Tibial artery (tissue), 4 donors: Measurements from ENCODE around the gene ARL3.

Experiments
- DNase-seq, 2 donors: peaks; one replicate each; pipeline ENCODE4 v3.0.0-alpha.2; 2019
- H3K27ac ChIP-seq, 2 donors: fragments of 200-600 bp; sonication (generic) in 1 of 2; 1 replicate in 1 of 2; 2 replicates in 1 of 2; pipeline ENCODE4 v1.5.1; 2018 to 2019; ENCODE audit warnings: mild to moderate bottlenecking in 1 of 2
- H3K27me3 ChIP-seq, 2 donors: fragments of 200-600 bp; sonication (generic) in 1 of 2; one replicate each; pipeline versions ENCODE4 v1.5.1 to v1.6.0; 2016 to 2019
- H3K36me3 ChIP-seq, 3 donors: fragments of 200-600 bp; sonication (generic) in 2 of 3; one replicate each; pipeline ENCODE4 v1.5.1; 2016 to 2019; ENCODE audit warnings: mild to moderate bottlenecking in 2 of 3
- H3K4me1 ChIP-seq, 4 donors: fragments of 200-600 bp; sonication (generic) in 2 of 4; 1 replicate in 3 of 4; 2 replicates in 1 of 4; pipeline ENCODE4 v1.5.1; 2016 to 2019
- H3K4me3 ChIP-seq, 2 donors: fragments of 200-600 bp; sonication (generic) in 1 of 2; 1 replicate in 1 of 2; 2 replicates in 1 of 2; pipeline ENCODE4 v1.5.1; 2018 to 2019; ENCODE audit warnings: mild to moderate bottlenecking in 2 of 2
- H3K9me3 ChIP-seq, 3 donors: fragments of 200-600 bp; sonication (generic) in 1 of 3; one replicate each; pipeline ENCODE4 v1.5.1; 2016 to 2019
- CTCF ChIP-seq, 2 experiments: fragments of 200-600 bp in 1 of 2; fragments of 450-650 bp in 1 of 2; IDR thresholded peaks; one replicate each; pipeline ENCODE4 v1.5.1; 2017 to 2019; ENCODE audit warnings: antibody characterized with exemption in 2 of 2, mild to moderate bottlenecking in 1 of 2, moderate library complexity in 1 of 2
- intact Hi-C: fragments of 100-400 bp; cut with DNase I; formaldehyde crosslinking; loops from one replicate; pipeline ENCODE4 v1.15.0; 2023; ENCODE audit warnings: low total_unique reads

ARL3 gene

GRCh38 chr10:102677331-102678067, 36.7 kb downstream of the ARL3 start:
- Histone ChIP-seq H3K27ac (no peak overlapping the region), H3K27me3 (no peaks in the 10 kb centered on the region), H3K4me1 (peaks cover 13 to 57% (median 41%) of the 10 kb centered on the region in 4 donors), H3K36me3 (peaks cover 0 to 24% (median 5%) of the 10 kb centered on the region in 3 donors), H3K4me3 (no peak overlapping the region), H3K9me3 (no peaks in the 10 kb centered on the region)
- peak in 1 of 2 donors; percentile 39 for DNase-seq
- TF ChIP-seq CTCF (IDR thresholded peaks at IDR 0.05), result no peak
- intact Hi-C loops, result no loop called here

- Histone ChIP-seq H3K4me3 (no peak overlapping the region), H3K27ac (peak overlapping the region in 1 of 2 donors; percentile 90), H3K27me3 (no peaks in the 10 kb centered on the region), H3K4me1 (peaks cover 13 to 58% (median 41%) of the 10 kb centered on the region in 4 donors), H3K9me3 (no peaks in the 10 kb centered on the region), H3K36me3 (peaks cover 0 to 16% (median 3%) of the 10 kb centered on the region in 3 donors)
- intact Hi-C loops, result no loop called here
- peak in 1 of 2 donors; percentile 43 for DNase-seq
- no peak for TF ChIP-seq CTCF (IDR thresholded peaks at IDR 0.05)
Observed at GRCh38 chr10:102676534-102677315, 37.5 kb downstream of the ARL3 start.

- H3K36me3 ChIP-seq, result peaks cover 0 to 8% (median 0%) of the 10 kb centered on the region in 3 donors
- peak overlapping the region; percentile 81 to 90 for H3K27ac ChIP-seq
- no peak for TF ChIP-seq CTCF (IDR thresholded peaks at IDR 0.05)
- H3K4me1 ChIP-seq, result peaks cover 13 to 58% (median 41%) of the 10 kb centered on the region in 4 donors
- DNase-seq, result peak in 1 of 2 donors; percentile 65
- H3K4me3 ChIP-seq, result no peak overlapping the region
- no peaks in the 10 kb centered on the region for H3K9me3 ChIP-seq
- no peaks in the 10 kb centered on the region for H3K27me3 ChIP-seq
- intact Hi-C loops, result no loop called here
Observed at GRCh38 chr10:102675666-102676533, 38.3 kb downstream of the ARL3 start.

- intact Hi-C loops, result no loop called here
Observed at GRCh38 chr10:102675011-102675665, 39.1 kb downstream of the ARL3 start.

More at GRCh38 chr10:102675011-102675665, 39.1 kb downstream of the ARL3 start:
- peaks cover 0 to under 1% (median 0%) of the 10 kb centered on the region in 3 donors for H3K36me3 ChIP-seq
- H3K27me3 ChIP-seq, result no peaks in the 10 kb centered on the region
- peak in 1 of 2 donors; percentile 56 for DNase-seq
- peaks cover 13 to 58% (median 41%) of the 10 kb centered on the region in 4 donors for H3K4me1 ChIP-seq
- no peaks in the 10 kb centered on the region for H3K9me3 ChIP-seq
- H3K4me3 ChIP-seq, result no peak overlapping the region
- TF ChIP-seq CTCF (IDR thresholded peaks at IDR 0.05), result no peak
- H3K27ac ChIP-seq, result peak overlapping the region; percentile 81 to 90
